Stimulated activated CD4-positive, alpha-beta T cell treated with anti-CD3 and anti-CD28 coated beads, Interleukin-1b, Interleukin-23, amount 100 ng/mL, for 1 hour (primary cell): ENCODE data around the gene CHSY3.

Source experiments
- DNase-seq, 2 donors: peaks; one replicate each; pipeline ENCODE4 v3.0.0-alpha.2; 2020; ENCODE audit warnings: low read depth in 2 of 2

Gene CHSY3

GRCh38 chr5:130024006-130024405 lies 119.7 kb downstream of the CHSY3 start:
- DNase-seq, result no peak

- no peak for DNase-seq
Observed at GRCh38 chr5:130025511-130025910, 121.2 kb downstream of the CHSY3 start.

GRCh38 chr5:130032807-130033206 lies 128.5 kb downstream of the CHSY3 start:
- no peak for DNase-seq

GRCh38 chr5:130034566-130035210 lies 130.4 kb downstream of the CHSY3 start:
- DNase-seq, result no peak

- no peak for DNase-seq
Observed at GRCh38 chr5:130035388-130035787, 131.1 kb downstream of the CHSY3 start.

GRCh38 chr5:130037905-130038304 lies 133.6 kb downstream of the CHSY3 start:
- DNase-seq, result no peak

- DNase-seq, result no peak
Observed at GRCh38 chr5:130043834-130044233, 139.6 kb downstream of the CHSY3 start.

GRCh38 chr5:130045334-130045733 lies 141.1 kb downstream of the CHSY3 start:
- no peak for DNase-seq

GRCh38 chr5:130050585-130050984 lies 146.3 kb downstream of the CHSY3 start:
- no peak for DNase-seq

- DNase-seq, result no peak
Observed at GRCh38 chr5:130052752-130053151, 148.5 kb downstream of the CHSY3 start.

- DNase-seq, result no peak
Observed at GRCh38 chr5:130055572-130055971, 151.3 kb downstream of the CHSY3 start.

- no peak for DNase-seq
Observed at GRCh38 chr5:130061746-130062145, 157.5 kb downstream of the CHSY3 start.

GRCh38 chr5:130063603-130064002 lies 159.3 kb downstream of the CHSY3 start:
- DNase-seq, result no peak

- no peak for DNase-seq
Observed at GRCh38 chr5:130064484-130064883, 160.2 kb downstream of the CHSY3 start.

- no peak for DNase-seq
Observed at GRCh38 chr5:130065617-130066016, 161.4 kb downstream of the CHSY3 start.

GRCh38 chr5:130066644-130067043 lies 162.4 kb downstream of the CHSY3 start:
- DNase-seq, result no peak

- DNase-seq, result no peak
Observed at GRCh38 chr5:130067364-130067763, 163.1 kb downstream of the CHSY3 start.

- no peak for DNase-seq
Observed at GRCh38 chr5:130068101-130068500, 163.8 kb downstream of the CHSY3 start.

GRCh38 chr5:130068988-130069387 lies 164.7 kb downstream of the CHSY3 start:
- DNase-seq, result no peak

GRCh38 chr5:130074820-130075219 lies 170.6 kb downstream of the CHSY3 start:
- no peak for DNase-seq

- DNase-seq, result no peak
Observed at GRCh38 chr5:130077007-130077406, 172.7 kb downstream of the CHSY3 start.

- DNase-seq, result no peak
Observed at GRCh38 chr5:130078661-130079060, 174.4 kb downstream of the CHSY3 start.

GRCh38 chr5:130090569-130091270 lies 186.5 kb downstream of the CHSY3 start:
- DNase-seq, result no peak

GRCh38 chr5:130092991-130093390 lies 188.7 kb downstream of the CHSY3 start:
- no peak for DNase-seq
